Pancreas (tissue), 10 donors: ENCODE data around the gene TMC7. TPM values are rescaled to one million over a fixed set of nuclear protein-coding genes. Genes with fewer than 3 reads are reported as not detected.

ENCODE experiments used
- ATAC-seq, 4 donors: fragments of 200-7000 bp; cut with Tn5 transposase; one replicate each; pipeline versions ENCODE4 v1.8.0 to v1.9.1; 2020; ENCODE audit warnings: mild to moderate bottlenecking in 4 of 4, moderate library complexity in 4 of 4
- DNase-seq, 6 donors: peaks; one replicate each; pipeline ENCODE4 v3.0.0-alpha.2; 2020
- FAIRE-seq: peaks from 2 replicates; lab custom pipeline; 2012; peaks lifted over from hg19 to GRCh38; lab: Jason Lieb, UNC
- H3K27ac ChIP-seq, 4 donors: fragments of 200-600 bp; sonication (generic); 1 replicate in 3 of 4; 2 replicates in 1 of 4; pipeline versions ENCODE4 v1.5.0 to v1.8.0; 2020
- H3K27me3 ChIP-seq, 4 donors: fragments of 200-600 bp; one replicate each; pipeline ENCODE4 v1.8.0; 2021
- H3K36me3 ChIP-seq, 3 donors: fragments of 200-600 bp; sonication (generic) in 1 of 3; one replicate each; pipeline versions ENCODE4 v1.5.0 to v1.8.0; 2020 to 2021
- H3K4me1 ChIP-seq, 3 donors: fragments of 200-600 bp; one replicate each; pipeline ENCODE4 v1.8.0; 2021
- H3K4me3 ChIP-seq, 4 donors: fragments of 200-600 bp; sonication (generic) in 2 of 4; one replicate each; pipeline versions ENCODE4 v1.5.0 to v1.8.0; 2020 to 2021
- H3K9me3 ChIP-seq, 4 donors: fragments of 200-600 bp; one replicate each; pipeline ENCODE4 v1.8.0; 2021
- WGBS, 2 donors: extraction: QIAGEN DNeasy Blood & Tissue Kit; methylation state at CpG; one replicate each; pipeline ENCODE4 v1.1.7; 2013; 5-methylcytosine and 5-hydroxymethylcytosine counted together
- intact Hi-C, 3 donors: fragments of 100-400 bp; cut with DNase I; formaldehyde crosslinking; loops; one replicate each; pipeline versions ENCODE4 v1.11.1 to v1.14.2; 2022
- polyA plus RNA-seq, 2 donors: library from polyadenylated mRNA; stranded (reverse); fragments of 200-250 nt; gene quantifications; one replicate each; pipeline ENCODE4 v1.2.3, GENCODE V29; 2013
- total RNA-seq, 6 donors: library from RNA; stranded (reverse); fragmentation: NEBNext Ultra II Directional in 4 of 6; extraction: Animal tissue kit (Norgen Biotek cat#: 25700) in 4 of 6; gene quantifications; one replicate each; pipeline versions ENCODE4 v1.2.1 to v1.2.4, GENCODE V29; 2021 to 2023
- TF ChIP-seq, protein P1 (sequence below), 4 donors: fragments of 200-600 bp; sonication (generic) in 3 of 4; IDR thresholded peaks; one replicate each; pipeline versions ENCODE4 v1.5.0 to v1.8.0; 2021; ENCODE audit warnings: antibody characterized with exemption in 4 of 4
- donor health status: healthy with polysubstance abuse.
- donor health status: DM: no; HTN: no; CAD: no; lungs with moderate emphysema.
- donor health status: DM: no; HTN: no; CAD: no.
- donor health status: control.
- donor health status: control.
- donor health status: Bipolar disorder and iron deficiency.
- donor health status: DM: yes; HTN: yes; CAD: no.
- donor health status: DM: no; HTN: no; CAD: no.
- donor health status: DM: no; HTN: no; CAD: no.
- donor health status: DM: yes; HTN: yes; CAD: no.

The TMC7 gene
- total and polyA plus RNA-seq, 8 donors = 0.20 to 1.1 (median 0.44) TPM

DNA sequence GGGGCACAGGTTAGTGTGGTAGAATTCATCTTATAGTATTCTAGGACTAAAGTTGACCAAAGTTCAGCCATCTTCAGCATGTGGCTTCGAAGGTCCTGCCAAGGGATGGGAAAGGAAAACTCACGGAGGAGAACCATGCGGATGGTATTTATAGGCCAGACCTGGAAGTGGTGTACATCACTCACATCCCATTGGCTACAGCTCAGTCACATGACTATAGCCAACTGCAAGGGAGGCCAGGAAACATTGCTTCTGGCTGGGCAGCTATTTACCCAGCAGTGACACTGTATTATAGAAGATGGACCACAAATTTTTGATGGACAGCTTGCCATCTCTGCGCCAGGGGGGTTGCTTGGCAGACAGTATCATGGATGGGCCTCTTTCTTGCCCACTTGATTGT, 48.0 kb downstream of the TMC7 start:
- Histone ChIP-seq H3K4me3 (no peak overlapping the region), H3K27ac (no peak overlapping the region), H3K4me1 (no peaks in the 10 kb centered on the region), H3K27me3 (no peaks in the 10 kb centered on the region), H3K36me3 (no peaks in the 10 kb centered on the region), H3K9me3 (no peaks in the 10 kb centered on the region)
- TF ChIP-seq, protein P1, sequence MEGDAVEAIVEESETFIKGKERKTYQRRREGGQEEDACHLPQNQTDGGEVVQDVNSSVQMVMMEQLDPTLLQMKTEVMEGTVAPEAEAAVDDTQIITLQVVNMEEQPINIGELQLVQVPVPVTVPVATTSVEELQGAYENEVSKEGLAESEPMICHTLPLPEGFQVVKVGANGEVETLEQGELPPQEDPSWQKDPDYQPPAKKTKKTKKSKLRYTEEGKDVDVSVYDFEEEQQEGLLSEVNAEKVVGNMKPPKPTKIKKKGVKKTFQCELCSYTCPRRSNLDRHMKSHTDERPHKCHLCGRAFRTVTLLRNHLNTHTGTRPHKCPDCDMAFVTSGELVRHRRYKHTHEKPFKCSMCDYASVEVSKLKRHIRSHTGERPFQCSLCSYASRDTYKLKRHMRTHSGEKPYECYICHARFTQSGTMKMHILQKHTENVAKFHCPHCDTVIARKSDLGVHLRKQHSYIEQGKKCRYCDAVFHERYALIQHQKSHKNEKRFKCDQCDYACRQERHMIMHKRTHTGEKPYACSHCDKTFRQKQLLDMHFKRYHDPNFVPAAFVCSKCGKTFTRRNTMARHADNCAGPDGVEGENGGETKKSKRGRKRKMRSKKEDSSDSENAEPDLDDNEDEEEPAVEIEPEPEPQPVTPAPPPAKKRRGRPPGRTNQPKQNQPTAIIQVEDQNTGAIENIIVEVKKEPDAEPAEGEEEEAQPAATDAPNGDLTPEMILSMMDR (IDR thresholded peaks at IDR 0.05) = no peak
- ATAC-seq (no peak), DNase-seq (no peak), FAIRE-seq (no peak)
- WGBS, 2 donors = 66 to 69% methylated on average over 4 of the region's 4 CpGs
- intact Hi-C loops = no loop called here

GRCh38 chr16:19033761-19034160, 50.0 kb downstream of the TMC7 start:
- no peaks in the 10 kb centered on the region for H3K9me3 ChIP-seq
- H3K4me1 ChIP-seq = no peaks in the 10 kb centered on the region
- TF ChIP-seq, protein P1 (IDR thresholded peaks at IDR 0.05) = no peak
- H3K27me3 ChIP-seq = no peaks in the 10 kb centered on the region
- ATAC-seq = no peak
- no peak for FAIRE-seq
- no peak for DNase-seq
- WGBS, 2 donors = 76 to 94% methylated on average over 1 of the region's 1 CpG
- no peak overlapping the region for H3K4me3 ChIP-seq
- no peak overlapping the region for H3K27ac ChIP-seq
- intact Hi-C loops = no loop called here
- H3K36me3 ChIP-seq = no peaks in the 10 kb centered on the region

GRCh38 chr16:19040400-19040799, 56.7 kb downstream of the TMC7 start:
- FAIRE-seq (no peak), ATAC-seq (no peak)

DNA sequence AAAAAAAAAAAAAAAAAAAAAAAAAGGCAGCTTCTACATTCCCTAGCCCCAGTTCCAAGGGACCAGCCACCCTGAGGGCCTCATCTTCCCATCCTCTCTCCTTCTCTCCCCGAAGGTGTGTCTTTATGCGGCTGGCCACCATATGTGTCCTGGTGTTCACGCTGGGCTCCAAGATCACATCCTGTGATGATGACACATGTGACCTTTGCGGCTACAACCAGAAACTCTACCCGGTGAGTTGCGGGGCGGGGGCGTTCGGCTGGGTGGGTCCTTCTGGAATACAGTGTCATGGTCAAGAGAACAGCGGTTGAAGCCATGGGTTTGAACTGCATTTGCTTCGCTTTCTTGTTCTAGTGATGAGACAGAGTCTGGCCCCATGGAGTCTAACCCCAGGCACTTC, 61.0 kb downstream of the TMC7 start:
- no peak for DNase-seq
- no peak for FAIRE-seq
- Histone ChIP-seq H3K4me1 (no peaks in the 10 kb centered on the region), H3K27ac (no peak overlapping the region), H3K27me3 (no peaks in the 10 kb centered on the region), H3K9me3 (no peaks in the 10 kb centered on the region), H3K4me3 (no peak overlapping the region), H3K36me3 (no peaks in the 10 kb centered on the region)
- ATAC-seq = no peak
- intact Hi-C loops = no loop called here
- TF ChIP-seq, protein P1 (IDR thresholded peaks at IDR 0.05) = no peak
- 89 to 95% methylated on average over 11 of the region's 11 CpGs for WGBS, 2 donors

More at GRCh38 chr16:19040400-19040799, 56.7 kb downstream of the TMC7 start:
- Histone ChIP-seq H3K27ac (no peak overlapping the region), H3K27me3 (no peaks in the 10 kb centered on the region), H3K4me3 (no peak overlapping the region), H3K36me3 (no peaks in the 10 kb centered on the region), H3K9me3 (no peaks in the 10 kb centered on the region), H3K4me1 (no peaks in the 10 kb centered on the region)
- intact Hi-C loops = no loop called here
- 83 to 95% methylated on average over 2 of the region's 2 CpGs for WGBS, 2 donors
- TF ChIP-seq, protein P1 (IDR thresholded peaks at IDR 0.05) = no peak
- no peak for DNase-seq

DNA sequence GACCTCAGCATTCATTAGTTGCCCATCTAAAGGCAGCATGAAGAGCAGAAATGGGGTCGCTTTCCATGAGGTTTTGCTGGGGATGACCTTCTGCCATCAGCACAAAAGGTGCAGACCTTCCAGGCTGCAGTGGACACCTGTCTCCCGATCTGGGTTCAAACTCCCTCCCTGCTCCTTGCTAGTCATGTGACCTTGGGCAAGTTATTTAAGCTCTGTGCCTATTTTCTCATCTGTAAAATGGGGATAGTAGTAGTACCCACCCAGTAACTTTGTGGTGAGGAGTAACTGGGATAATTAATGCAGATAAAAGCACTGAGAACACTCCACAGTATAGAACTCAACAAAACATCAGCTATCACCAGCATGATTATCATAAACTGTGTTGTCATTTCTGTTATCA, 62.3 kb downstream of the TMC7 start:
- 80 to 90% methylated on average over 2 of the region's 2 CpGs for WGBS, 2 donors
- intact Hi-C loops = no loop called here
- Histone ChIP-seq H3K4me3 (no peak overlapping the region), H3K36me3 (no peaks in the 10 kb centered on the region), H3K9me3 (no peaks in the 10 kb centered on the region), H3K4me1 (no peaks in the 10 kb centered on the region), H3K27ac (no peak overlapping the region), H3K27me3 (no peaks in the 10 kb centered on the region)
- FAIRE-seq (no peak), ATAC-seq (no peak), DNase-seq (no peak)
- TF ChIP-seq, protein P1 (IDR thresholded peaks at IDR 0.05) = no peak
